Loucy (cell line): ENCODE results near the gene B9D1.
A peak's percentile ranks its signal among the peaks of the same experiment; 100 is the strongest.

Source experiments
- H2AFZ ChIP-seq: fragments of 200-600 bp; sonication (generic); 2 replicates; pipeline ENCODE4 v1.6.0; 2016; ENCODE audit warnings: antibody characterized with exemption, mild to moderate bottlenecking, low read length, moderate library complexity
- H3F3A ChIP-seq: fragments of 200-600 bp; 2 replicates; pipeline ENCODE4 v1.6.0; 2016; ENCODE audit warnings: antibody characterized with exemption, low read depth, mild to moderate bottlenecking
- H3K27me3 ChIP-seq: fragments of 200-600 bp; sonication (generic); 2 replicates; pipeline ENCODE4 v1.6.1; 2014; ENCODE audit warnings: low read length, mild to moderate bottlenecking; ENCODE audit not compliant: insufficient read depth, poor library complexity, severe bottlenecking
- H3K36me3 ChIP-seq: fragments of 200-600 bp; sonication (generic); 2 replicates; pipeline ENCODE4 v1.6.1; 2016; ENCODE audit warnings: low read length; ENCODE audit not compliant: insufficient read depth
- H3K4me1 ChIP-seq: fragments of 200-600 bp; sonication (generic); 2 replicates; pipeline ENCODE4 v1.5.1; 2014; ENCODE audit warnings: low read length, mild to moderate bottlenecking; ENCODE audit not compliant: insufficient read depth, poor library complexity, severe bottlenecking
- H3K4me2 ChIP-seq: fragments of 200-600 bp; sonication (generic); 2 replicates; pipeline ENCODE4 v1.6.0; 2014; ENCODE audit warnings: antibody characterized with exemption, low read length, low read depth, mild to moderate bottlenecking; ENCODE audit not compliant: poor library complexity, severe bottlenecking
- H3K4me3 ChIP-seq: fragments of 200-600 bp; sonication (generic); 2 replicates; pipeline ENCODE4 v1.5.1; 2014; ENCODE audit warnings: low read length, mild to moderate bottlenecking, mixed read lengths; ENCODE audit not compliant: poor library complexity, severe bottlenecking
- H3K79me2 ChIP-seq: fragments of 200-600 bp; sonication (generic); 2 replicates; pipeline ENCODE4 v1.6.1; 2014; ENCODE audit warnings: low read length; ENCODE audit not compliant: insufficient read depth
- H3K9ac ChIP-seq: fragments of 200-600 bp; sonication (generic); 2 replicates; pipeline ENCODE4 v1.6.0; 2014; ENCODE audit warnings: mild to moderate bottlenecking, low read depth, low read length, moderate library complexity; ENCODE audit not compliant: poor library complexity, severe bottlenecking
- H3K9me2 ChIP-seq: fragments of 200-600 bp; sonication (generic); replicated peaks from 2 replicates; pipeline ENCODE4 v1.6.1; 2016; ENCODE audit warnings: low read depth, low read length, mixed read lengths
- H3K9me3 ChIP-seq: fragments of 200-600 bp; sonication (generic); 2 replicates; pipeline ENCODE4 v1.6.1; 2014; ENCODE audit warnings: mild to moderate bottlenecking, antibody characterized with exemption, low read length, low read depth; ENCODE audit not compliant: insufficient read depth
- H4K20me1 ChIP-seq: fragments of 200-600 bp; sonication (generic); 2 replicates; pipeline ENCODE4 v1.6.0; 2014; ENCODE audit warnings: antibody characterized with exemption, low read length, mild to moderate bottlenecking; ENCODE audit not compliant: insufficient read depth, poor library complexity, severe bottlenecking
- CTCF ChIP-seq: fragments of 200-600 bp; sonication (generic); conservative IDR thresholded peaks from 2 replicates; pipeline ENCODE4 v1.5.1; 2014; ENCODE audit warnings: mild to moderate bottlenecking, antibody characterized with exemption, low read length
- EZH2phosphoT487 ChIP-seq: fragments of 200-600 bp; IDR thresholded peaks from 2 replicates; pipeline ENCODE4 v1.6.1; 2018; ENCODE audit warnings: antibody characterized with exemption, mild to moderate bottlenecking, moderate library complexity, borderline replicate concordance

Gene B9D1

GRCh38 chr17:19341211-19341631, 21.3 kb downstream of the B9D1 start:
- no peaks in the 10 kb centered on the region for H4K20me1 ChIP-seq
- no peak overlapping the region for H3K4me2 ChIP-seq
- no peak overlapping the region for H2AFZ ChIP-seq
- no peaks in the 10 kb centered on the region for H3K9me2 ChIP-seq
- H3K4me3 ChIP-seq = no peak overlapping the region
- H3K9ac ChIP-seq = no peak overlapping the region
- H3K36me3 ChIP-seq = no peaks in the 10 kb centered on the region
- no peaks in the 10 kb centered on the region for H3F3A ChIP-seq
- no peaks in the 10 kb centered on the region for H3K9me3 ChIP-seq
- TF ChIP-seq CTCF (no peak), EZH2phosphoT487 (no peak)
- peaks cover 5% of the 10 kb centered on the region for H3K27me3 ChIP-seq
- no peaks in the 10 kb centered on the region for H3K4me1 ChIP-seq
- no peaks in the 10 kb centered on the region for H3K79me2 ChIP-seq

- H3K4me3 ChIP-seq = no peak overlapping the region
- H3K4me2 ChIP-seq = no peak overlapping the region
- H4K20me1 ChIP-seq = no peaks in the 10 kb centered on the region
- H3K4me1 ChIP-seq = no peaks in the 10 kb centered on the region
- H3K27me3 ChIP-seq = peaks cover 19% of the 10 kb centered on the region
- no peaks in the 10 kb centered on the region for H3K9me2 ChIP-seq
- H3K36me3 ChIP-seq = no peaks in the 10 kb centered on the region
- H3F3A ChIP-seq = no peaks in the 10 kb centered on the region
- no peaks in the 10 kb centered on the region for H3K9me3 ChIP-seq
- TF ChIP-seq CTCF = no peak
- no peak for TF ChIP-seq EZH2phosphoT487
- H3K9ac ChIP-seq = no peak overlapping the region
- no peaks in the 10 kb centered on the region for H3K79me2 ChIP-seq
- no peak overlapping the region for H2AFZ ChIP-seq
Observed at GRCh38 chr17:19339341-19339815, 23.1 kb downstream of the B9D1 start.

- Histone ChIP-seq H3K9me2 (no peaks in the 10 kb centered on the region), H3K27me3 (peaks cover 19% of the 10 kb centered on the region), H3K4me3 (no peak overlapping the region), H3F3A (no peaks in the 10 kb centered on the region), H2AFZ (no peak overlapping the region), H3K36me3 (no peaks in the 10 kb centered on the region), H3K79me2 (no peaks in the 10 kb centered on the region), H3K9me3 (no peaks in the 10 kb centered on the region), H3K4me2 (no peak overlapping the region), H3K4me1 (no peaks in the 10 kb centered on the region), H4K20me1 (no peaks in the 10 kb centered on the region), H3K9ac (no peak overlapping the region)
- no peak for TF ChIP-seq EZH2phosphoT487
- TF ChIP-seq CTCF = peak; percentile 70
Observed at GRCh38 chr17:19338031-19338990, 24.2 kb downstream of the B9D1 start.
